ENCODE data around the gene GRIA1. TPM values are rescaled to one million over a fixed set of nuclear protein-coding genes. Genes with fewer than 3 reads are reported as not detected.

Gene GRIA1
- total RNA-seq, 4 donors from 2014 or later = 0.27 to 1.9 (median 0.99) TPM

DNA sequence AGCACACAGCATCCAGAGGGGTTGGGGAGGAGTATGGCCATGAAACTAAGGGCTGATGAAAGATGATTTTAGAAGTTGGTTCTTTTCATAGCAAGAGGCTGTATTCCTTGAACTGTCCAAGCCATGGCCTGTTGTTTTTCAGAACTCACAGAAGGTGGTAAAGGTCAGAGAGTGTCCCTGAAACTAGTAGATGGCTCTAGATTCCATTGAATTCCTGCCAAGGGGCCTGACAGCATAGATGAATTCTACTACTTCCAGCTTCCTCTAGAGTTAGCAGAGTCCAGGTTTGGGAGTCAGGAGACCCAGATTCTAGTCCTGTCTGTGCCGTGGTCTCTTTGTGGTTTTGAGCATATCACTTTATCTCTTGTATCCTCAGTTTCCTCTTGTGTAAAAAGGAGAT is 101.6 kb downstream of the GRIA1 start:
- Histone ChIP-seq H3K9me3 (no peaks in the 10 kb centered on the region), H3K4me1 (no peaks in the 10 kb centered on the region), H3K27ac (no peak overlapping the region), H3K4me3 (no peak overlapping the region), H3K36me3 (no peaks in the 10 kb centered on the region), H3K27me3 (no peaks in the 10 kb centered on the region)
- no peak for TF ChIP-seq POLR2A (IDR thresholded peaks at IDR 0.05)
- TF ChIP-seq POLR2AphosphoS5 (IDR thresholded peaks at IDR 0.05) = no peak
- TF ChIP-seq EP300 (IDR thresholded peaks at IDR 0.05) = no peak
- TF ChIP-seq, protein P1, sequence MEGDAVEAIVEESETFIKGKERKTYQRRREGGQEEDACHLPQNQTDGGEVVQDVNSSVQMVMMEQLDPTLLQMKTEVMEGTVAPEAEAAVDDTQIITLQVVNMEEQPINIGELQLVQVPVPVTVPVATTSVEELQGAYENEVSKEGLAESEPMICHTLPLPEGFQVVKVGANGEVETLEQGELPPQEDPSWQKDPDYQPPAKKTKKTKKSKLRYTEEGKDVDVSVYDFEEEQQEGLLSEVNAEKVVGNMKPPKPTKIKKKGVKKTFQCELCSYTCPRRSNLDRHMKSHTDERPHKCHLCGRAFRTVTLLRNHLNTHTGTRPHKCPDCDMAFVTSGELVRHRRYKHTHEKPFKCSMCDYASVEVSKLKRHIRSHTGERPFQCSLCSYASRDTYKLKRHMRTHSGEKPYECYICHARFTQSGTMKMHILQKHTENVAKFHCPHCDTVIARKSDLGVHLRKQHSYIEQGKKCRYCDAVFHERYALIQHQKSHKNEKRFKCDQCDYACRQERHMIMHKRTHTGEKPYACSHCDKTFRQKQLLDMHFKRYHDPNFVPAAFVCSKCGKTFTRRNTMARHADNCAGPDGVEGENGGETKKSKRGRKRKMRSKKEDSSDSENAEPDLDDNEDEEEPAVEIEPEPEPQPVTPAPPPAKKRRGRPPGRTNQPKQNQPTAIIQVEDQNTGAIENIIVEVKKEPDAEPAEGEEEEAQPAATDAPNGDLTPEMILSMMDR (IDR thresholded peaks at IDR 0.05) = no peak
- 42 to 83% methylated on average over 1 of the region's 1 CpG for WGBS, 2 donors (ENCODE audit: low coverage in 1 of 2)
- no peak for ATAC-seq

DNA sequence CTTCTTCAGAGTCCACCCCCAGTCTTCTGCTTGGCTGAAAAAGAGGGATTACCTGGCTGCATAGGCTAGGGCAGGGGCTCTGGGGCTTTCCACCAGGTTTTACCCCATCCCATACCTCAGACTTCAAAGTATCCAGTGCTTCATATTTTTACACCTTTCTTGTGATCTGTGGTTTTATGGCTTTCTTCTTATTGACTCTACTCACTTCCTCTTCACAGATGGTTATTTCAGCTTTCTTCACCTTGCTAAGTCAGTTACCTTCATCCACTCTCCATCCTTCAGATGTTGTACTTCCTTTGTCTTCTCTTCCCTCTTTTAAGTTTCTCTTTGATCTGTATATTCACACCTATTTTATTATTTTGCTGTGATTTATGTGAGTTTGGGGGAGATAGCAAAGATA is 104.3 kb downstream of the GRIA1 start:
- TF ChIP-seq POLR2A (IDR thresholded peaks at IDR 0.05) = no peak
- TF ChIP-seq, protein P1 (IDR thresholded peaks at IDR 0.05) = no peak
- no peak for TF ChIP-seq EP300 (IDR thresholded peaks at IDR 0.05)
- no peak for TF ChIP-seq POLR2AphosphoS5 (IDR thresholded peaks at IDR 0.05)
- no peak overlapping the region for H3K4me3 ChIP-seq
- no peaks in the 10 kb centered on the region for H3K4me1 ChIP-seq
- no peaks in the 10 kb centered on the region for H3K27me3 ChIP-seq
- H3K27ac ChIP-seq = no peak overlapping the region
- ATAC-seq = no peak
- no peaks in the 10 kb centered on the region for H3K36me3 ChIP-seq
- no peaks in the 10 kb centered on the region for H3K9me3 ChIP-seq

DNA sequence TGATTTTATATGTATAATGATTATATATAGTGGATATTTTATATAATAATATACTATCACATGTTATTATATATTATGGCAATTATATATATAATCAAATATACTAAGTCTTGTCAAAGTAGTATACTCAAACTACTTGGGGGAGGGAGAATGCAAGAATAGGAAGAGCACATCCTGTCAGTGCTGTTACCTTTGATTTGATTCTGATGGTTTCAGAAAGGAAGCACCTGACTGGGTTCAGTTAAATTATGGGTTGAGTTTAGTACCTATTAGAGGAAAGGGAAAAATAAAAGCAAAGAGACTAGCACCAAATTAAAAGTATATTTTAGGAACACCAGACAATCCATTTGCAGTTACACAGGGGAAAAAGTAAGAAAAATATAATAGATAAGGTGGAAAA is 107.6 kb downstream of the GRIA1 start:
- Histone ChIP-seq H3K27me3 (no peaks in the 10 kb centered on the region), H3K36me3 (no peaks in the 10 kb centered on the region), H3K4me1 (no peaks in the 10 kb centered on the region), H3K4me3 (no peak overlapping the region), H3K9me3 (no peaks in the 10 kb centered on the region), H3K27ac (no peak overlapping the region)
- no peak for ATAC-seq
- TF ChIP-seq POLR2AphosphoS5 (IDR thresholded peaks at IDR 0.05) = no peak
- TF ChIP-seq EP300 (IDR thresholded peaks at IDR 0.05) = no peak
- TF ChIP-seq POLR2A (IDR thresholded peaks at IDR 0.05) = no peak
- TF ChIP-seq, protein P1 (IDR thresholded peaks at IDR 0.05) = no peak

DNA sequence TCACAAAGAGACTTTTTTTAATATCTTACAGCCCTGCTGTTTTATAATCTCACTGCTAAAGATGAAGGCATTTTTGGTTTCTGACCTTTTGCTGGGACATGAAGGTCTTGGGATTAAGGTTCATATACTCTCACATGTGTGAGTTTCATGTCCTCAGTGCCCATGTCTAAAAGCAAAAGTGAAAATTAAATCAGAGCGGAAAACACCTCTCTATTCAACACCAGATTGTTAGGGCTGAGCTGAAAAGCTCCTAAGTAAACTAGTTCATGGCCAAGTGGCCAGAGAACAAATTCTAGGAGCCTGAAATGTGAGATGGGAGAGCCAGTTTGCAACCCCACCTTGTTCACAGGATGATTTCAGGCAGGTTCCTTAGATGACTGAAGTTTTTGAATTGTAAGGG is 110.9 kb downstream of the GRIA1 start:
- no peak for TF ChIP-seq EP300 (IDR thresholded peaks at IDR 0.05)
- 100% methylated on average over 1 of the region's 1 CpG for WGBS, 2 donors (ENCODE audit: low coverage in 1 of 2)
- no peaks in the 10 kb centered on the region for H3K9me3 ChIP-seq

DNA sequence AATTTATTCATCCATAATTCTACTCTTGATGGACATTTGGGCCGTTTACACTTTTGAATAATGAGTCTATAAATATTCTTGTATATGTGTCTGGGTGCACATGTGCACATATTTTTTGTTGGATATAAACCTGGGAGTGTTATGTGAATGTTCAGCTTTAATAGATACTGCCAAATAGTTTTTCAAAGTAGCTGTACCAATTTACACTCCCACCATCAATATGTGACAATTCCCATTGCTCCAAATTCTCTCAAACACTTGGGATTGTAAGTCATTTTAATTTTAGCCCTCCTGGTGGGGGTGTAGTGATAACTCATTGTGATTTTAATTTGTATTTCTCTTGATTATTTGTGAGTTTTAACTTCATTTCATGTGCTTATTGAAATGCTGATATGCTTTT is 114.9 kb downstream of the GRIA1 start:
- no peak for ATAC-seq
- Histone ChIP-seq H3K36me3 (no peaks in the 10 kb centered on the region), H3K4me3 (no peak overlapping the region), H3K27ac (no peak overlapping the region), H3K27me3 (no peaks in the 10 kb centered on the region), H3K9me3 (no peaks in the 10 kb centered on the region), H3K4me1 (no peaks in the 10 kb centered on the region)
- WGBS, 2 donors (ENCODE audit: low coverage in 1 of 2) = 50 to 54% methylated on average over 1 of the region's 1 CpG
- no peak for TF ChIP-seq POLR2A (IDR thresholded peaks at IDR 0.05)
- TF ChIP-seq, protein P1 (IDR thresholded peaks at IDR 0.05) = no peak
- no peak for TF ChIP-seq POLR2AphosphoS5 (IDR thresholded peaks at IDR 0.05)
- no peak for TF ChIP-seq EP300 (IDR thresholded peaks at IDR 0.05)

More for the DNA sequence above, 110.9 kb downstream of the GRIA1 start:
- Histone ChIP-seq H3K36me3 (no peaks in the 10 kb centered on the region), H3K4me3 (no peak overlapping the region), H3K27ac (no peak overlapping the region), H3K4me1 (no peaks in the 10 kb centered on the region), H3K27me3 (no peaks in the 10 kb centered on the region)
- ATAC-seq = no peak

DNA sequence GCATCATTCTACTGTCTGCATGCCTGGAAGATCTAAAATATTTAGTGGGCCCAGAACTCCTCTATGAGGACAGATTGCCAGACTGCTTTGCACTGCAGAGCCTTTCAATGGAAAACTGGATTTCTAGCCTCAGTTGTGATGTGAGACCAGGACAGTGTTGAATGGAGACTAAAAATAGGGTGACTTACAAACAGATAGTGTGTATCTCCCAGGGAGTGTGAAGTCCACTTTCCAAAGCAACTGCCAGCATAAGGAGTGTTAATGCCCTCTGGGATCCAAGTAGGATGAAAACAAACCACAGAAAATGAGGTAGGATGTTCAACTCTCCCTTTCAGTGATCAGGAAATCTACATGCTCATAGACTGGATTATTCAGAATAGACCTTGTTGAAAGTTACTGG is 119.5 kb downstream of the GRIA1 start:
- Histone ChIP-seq H3K4me1 (no peaks in the 10 kb centered on the region), H3K4me3 (no peak overlapping the region), H3K27me3 (no peaks in the 10 kb centered on the region), H3K36me3 (no peaks in the 10 kb centered on the region), H3K9me3 (no peaks in the 10 kb centered on the region), H3K27ac (no peak overlapping the region)
- no peak for ATAC-seq
- TF ChIP-seq POLR2A (IDR thresholded peaks at IDR 0.05) (no peak), EP300 (IDR thresholded peaks at IDR 0.05) (no peak), POLR2AphosphoS5 (IDR thresholded peaks at IDR 0.05) (no peak)
- TF ChIP-seq, protein P1 (IDR thresholded peaks at IDR 0.05) = no peak

Measured in gastroesophageal sphincter (tissue), 4 donors.